HG03520 (cell line): ENCODE data around the gene CD9.
A peak's percentile ranks its signal among the peaks of the same experiment; 100 is the strongest.

Source experiments
- ATAC-seq: cut with Tn5 transposase; IDR thresholded peaks from one replicate; pipeline ENCODE4 v1.9.1; 2021; ENCODE audit warnings: mild to moderate bottlenecking, moderate library complexity; ENCODE audit not compliant: unreplicated experiment

The CD9 gene

DNA sequence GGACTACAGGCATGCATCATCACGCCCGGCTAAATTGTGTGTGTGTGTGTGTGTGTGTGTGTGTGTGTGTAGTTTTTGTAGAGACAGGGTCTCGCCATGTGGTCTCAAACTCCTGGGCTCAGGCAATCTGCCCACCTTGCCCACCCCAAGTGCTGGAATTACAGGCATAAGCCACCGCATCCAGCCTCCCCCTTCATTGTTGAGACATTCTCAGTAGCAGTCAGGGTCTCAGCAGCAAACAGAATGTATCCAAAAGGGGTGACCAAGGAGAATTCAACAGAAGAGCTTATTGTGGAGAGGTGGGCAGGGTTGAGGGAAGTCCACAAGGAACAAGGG lies 73.0 kb downstream of the CD9 start:
- no peak for ATAC-seq

DNA sequence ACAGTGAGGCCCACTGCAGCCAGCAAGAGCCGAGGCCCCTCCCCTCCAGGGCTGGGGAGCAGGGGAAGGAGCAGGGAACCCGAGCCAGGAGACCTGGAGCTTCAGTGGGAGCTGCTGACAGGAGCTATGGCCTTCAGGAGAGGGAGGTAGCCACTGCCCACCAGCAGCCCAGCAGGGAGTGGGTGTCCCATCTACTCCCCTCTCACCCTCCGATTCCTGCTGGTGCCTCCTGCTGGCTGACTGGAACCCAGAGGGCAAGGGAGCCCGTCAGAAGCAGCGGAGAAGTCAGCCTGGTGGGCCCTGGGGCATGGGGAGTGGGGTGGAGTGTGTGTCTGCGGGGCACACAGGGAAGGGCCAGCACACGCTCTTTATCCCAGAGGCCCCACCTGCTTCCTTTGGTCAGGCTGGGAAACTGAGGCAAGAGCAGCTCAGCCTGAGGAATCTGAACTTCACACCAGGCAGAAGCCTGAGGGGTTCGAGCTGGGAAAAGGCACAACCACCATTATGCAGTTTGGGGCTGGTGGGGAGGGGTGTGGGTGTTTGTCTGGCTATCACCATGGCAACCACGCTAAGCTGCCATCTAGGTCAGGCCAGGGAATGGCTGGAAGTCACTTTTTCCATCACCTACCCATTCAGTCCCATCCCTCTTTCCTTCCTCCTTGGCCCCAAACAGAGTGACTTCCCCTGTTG lies 73.5 kb downstream of the CD9 start:
- ATAC-seq, result no peak

DNA sequence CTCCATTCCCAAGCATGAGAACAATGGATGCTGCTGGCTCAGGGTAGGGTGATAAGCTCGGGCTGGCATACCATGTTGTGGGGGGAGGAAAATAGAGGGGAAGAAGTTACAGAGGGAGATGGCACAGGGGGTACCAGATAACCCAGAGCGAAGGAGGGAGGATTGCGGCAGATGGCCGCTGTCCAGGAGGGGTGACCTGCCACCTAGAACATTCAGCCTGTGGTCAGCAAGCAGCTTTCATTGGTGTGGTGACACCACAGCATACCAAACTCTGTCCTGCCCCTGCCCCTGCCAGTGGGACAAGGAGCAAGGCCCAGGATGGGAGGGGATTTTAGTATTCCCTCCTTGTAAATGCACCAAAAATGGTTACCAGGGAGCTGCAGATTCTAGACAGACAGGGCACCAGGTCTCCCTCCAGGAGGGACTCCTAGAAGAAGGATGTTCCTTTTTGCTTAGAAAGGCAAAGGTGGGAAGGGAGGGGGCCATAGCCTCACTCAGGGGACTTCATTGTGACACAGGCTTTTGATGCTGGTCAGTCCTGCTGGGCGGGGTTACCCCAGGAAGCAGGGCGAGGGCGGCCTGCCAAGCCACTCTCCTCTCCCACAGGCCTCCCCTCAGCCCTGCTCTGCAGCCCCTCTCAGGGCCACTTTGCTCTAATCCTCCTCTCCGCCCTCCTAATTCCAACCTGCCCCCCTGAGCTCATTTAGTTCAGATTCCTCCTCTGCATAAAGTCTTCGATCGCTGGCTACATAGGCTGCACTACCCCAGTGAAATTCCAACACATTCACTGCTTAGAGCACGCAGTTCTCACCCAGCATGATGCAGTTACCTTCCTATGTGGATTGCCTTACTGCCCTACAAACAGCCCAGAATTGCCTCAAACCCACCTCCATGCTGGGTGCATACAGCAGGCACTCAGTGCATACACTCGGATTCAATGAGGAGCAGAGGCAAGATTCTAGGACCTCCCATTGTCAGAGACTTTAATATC lies 74.3 kb downstream of the CD9 start:
- ATAC-seq, result no peak

DNA sequence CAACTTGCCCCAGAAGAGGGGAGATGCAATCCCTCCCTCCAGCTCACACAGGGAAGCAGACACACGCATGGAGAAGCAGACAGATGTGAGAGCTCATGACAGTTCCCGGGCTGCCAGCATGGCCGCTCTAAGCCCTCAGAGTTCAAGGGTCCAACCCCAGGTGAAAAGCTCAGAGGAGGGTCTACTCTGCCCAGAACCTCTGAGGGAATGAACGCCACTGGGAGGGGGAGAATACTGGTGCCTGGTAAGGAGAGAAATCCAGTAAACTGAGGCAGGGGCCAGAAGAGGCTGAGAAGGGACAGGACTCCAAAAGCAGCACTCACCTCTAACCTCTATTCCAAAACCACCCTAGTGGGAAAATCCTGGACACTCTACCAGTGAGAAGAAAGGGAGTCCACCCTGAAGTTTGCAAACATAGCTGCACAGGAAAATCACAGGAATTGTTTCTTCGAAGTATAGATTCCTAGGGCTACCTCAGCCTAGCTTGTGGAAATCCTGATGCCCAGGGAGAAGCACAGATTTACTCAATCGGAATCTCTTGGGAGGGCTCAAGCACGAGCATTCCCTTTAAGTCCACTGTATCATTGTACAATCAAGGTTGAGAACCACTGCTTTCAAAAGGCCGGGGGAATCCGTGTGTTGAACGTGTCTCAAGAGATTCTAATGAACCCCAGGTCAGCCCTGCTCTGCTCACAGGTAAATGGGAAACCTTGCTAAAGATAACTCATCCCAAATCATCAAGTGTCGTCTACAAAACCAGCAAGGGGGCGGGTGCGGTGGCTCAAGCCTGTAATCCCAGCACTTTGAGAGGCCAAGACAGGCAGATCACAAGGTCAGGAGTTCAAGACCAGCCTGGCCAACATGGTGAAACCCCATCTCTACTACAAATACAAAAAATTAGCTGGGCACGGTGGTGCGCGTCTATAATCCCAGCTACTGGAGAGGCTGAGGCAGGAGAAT lies 76.0 kb downstream of the CD9 start:
- ATAC-seq, result no peak

DNA sequence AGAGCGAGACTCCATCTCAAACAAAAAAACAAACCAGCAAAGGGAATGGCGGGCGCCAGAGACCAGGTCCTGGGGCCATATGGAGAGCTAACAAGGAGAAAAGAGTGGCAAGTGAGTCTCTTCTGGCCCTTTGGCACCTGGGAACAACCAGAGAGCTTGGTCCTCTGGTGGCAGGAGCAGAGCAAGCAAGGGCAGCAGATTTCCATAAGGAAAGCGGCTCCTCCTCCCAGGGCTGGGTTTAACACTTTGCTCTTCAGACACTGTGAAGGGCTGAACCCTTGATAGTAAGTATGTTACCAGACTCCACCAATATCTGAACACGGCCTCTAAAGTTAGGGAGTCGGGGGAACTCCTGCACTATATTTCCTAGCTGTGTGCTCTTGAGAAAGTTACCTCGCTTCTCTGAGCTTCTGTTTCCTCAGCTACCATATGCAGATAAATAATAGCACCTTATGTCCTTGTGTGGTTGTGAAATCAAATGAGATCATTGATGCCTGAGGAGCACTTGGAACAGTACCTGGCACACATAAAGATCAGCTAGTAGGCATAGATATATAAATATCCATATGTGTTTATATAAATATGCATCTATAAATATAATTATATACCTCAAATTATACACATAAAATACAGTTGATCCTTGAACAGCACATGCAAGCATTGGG lies 76.9 kb downstream of the CD9 start:
- ATAC-seq, result no peak

DNA sequence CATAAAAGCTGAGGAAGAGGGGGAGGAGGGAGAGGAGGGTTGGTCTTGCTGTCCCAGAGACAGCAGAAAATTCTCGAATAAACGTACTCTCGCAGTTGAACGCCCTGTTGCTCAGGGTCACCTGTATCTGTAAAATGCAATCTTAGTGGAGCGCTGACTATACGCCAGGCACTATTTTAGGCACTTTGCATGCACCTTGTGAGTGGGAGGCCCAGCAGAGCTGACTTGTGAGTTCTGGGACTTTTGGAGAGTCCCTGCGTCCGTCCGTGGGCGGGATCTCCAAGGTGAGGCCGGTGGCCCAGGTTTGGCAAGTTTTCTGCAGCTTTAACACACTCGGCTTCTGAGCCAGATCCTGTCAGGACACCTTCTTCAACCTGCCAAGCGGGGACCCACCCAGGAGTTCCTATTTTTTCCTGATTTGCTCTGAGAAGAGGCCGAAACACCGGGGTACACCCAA lies 77.8 kb downstream of the CD9 start:
- ATAC-seq, result no peak

DNA sequence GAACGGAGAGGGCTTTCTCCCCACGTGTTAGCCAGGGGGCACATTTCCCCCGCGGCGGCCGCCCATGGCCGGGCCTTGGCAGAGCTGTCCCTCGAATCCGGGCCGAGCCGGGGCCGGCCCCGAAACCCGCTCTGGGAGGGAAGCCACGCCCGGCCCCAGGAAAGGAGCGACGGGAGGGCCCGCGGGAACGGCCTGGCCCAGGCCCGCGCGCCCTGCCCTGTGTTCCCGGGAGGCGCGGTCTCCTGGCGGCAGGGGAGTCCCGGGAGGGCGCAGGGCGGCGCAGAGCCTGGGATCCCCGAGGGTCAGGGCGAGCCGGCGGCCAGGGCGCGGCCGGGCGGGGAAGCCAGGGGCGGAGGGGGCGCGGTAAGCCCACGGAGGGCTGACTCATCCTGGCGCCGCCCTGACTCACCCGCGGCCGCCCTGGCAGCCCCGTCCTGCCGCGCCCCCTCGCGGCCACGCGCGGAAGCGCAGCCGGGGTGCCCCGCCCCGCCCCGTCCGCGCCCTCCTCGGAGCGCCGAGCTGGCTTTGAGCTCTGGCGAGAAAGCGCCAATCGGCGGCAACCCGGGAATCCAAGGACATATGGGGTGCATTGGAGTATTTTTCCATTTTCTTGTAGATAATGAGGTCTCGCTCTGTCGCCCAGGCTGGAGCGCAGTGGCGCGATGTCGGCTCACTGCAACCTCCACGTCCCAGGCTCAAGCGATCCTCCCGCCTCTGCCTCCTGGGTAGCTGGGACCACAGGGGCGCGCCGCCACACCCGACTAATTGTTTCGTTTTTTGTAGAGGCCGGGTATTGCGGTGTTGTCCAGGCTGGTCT lies 78.4 kb downstream of the CD9 start:
- ATAC-seq, result peak; percentile 64

DNA sequence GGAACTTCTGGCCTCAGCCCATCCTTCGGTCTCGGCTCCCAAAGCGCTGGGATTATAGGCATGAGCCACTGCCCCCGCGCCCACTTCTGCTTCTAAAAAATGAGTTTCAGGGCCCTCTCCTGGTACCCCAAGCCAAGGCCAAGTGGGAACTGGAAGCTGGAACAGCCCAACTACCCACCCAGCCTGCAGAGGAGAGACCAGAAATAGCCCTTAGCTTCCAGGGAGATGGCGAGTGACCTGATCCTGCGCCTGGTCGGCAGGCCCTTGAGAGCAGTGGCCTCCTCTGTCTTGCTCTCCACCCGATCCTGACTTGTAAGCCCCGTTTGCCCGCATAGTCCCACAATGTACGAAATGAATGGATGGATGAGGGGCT lies 79.0 kb downstream of the CD9 start:
- ATAC-seq, result no peak

DNA sequence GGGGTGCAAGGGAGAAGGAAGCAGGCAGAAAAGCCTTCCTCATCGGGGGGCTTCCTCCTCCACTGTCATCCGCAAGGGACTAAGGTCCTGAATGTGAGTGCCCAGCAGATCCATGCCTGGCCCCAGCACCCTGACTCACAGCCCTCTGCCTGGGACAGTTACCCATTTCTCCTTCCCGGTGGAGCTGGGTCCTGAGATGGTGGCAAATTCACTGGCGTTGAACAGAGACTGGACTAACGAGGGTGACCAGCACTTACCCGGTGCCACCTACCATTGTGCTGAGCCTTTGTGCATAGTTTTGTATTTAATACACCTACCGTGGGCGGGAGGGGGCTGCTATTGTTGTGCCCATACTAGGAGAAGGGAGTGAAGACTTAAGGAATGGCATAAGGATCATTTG lies 79.4 kb downstream of the CD9 start:
- ATAC-seq, result no peak

DNA sequence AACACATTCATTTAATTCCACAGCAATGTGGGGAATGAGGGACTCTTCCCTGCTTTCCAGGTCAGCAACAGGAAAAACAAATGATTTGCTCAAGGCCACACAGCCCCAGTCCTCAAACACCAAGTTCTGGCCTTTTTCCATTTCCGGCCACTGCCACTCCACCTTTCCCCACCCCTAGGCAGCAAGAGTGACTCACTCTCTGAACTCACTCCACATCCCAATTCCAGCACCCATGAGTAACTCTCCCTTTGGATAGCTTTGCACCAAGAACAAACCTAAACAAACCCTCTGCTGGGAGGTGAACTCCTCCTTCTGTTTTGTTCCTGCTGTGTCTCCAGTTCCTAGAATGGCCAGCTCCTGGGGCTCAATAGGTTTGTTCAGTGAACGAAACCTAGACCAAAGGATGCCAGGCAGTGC lies 79.9 kb downstream of the CD9 start:
- ATAC-seq, result no peak

DNA sequence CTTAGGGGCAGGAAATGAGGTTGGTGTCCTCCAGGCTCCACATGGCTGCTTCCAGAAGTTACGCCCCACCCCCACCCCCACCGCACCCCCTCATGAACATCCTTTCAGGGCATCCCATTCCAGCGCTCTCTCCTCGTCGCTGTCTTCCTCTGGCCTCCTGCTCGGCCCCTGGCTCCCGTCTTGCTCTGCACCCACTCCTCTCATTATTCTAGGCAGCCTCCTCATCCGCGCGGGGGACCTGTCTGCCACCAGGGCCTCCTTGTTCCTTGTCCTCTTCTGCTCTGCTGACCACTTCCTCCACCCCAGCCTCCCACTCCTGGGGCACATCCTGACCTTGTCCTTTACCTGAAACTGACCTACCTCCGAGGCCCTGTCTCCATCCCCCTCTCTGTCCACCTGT lies 80.5 kb downstream of the CD9 start:
- no peak for ATAC-seq

DNA sequence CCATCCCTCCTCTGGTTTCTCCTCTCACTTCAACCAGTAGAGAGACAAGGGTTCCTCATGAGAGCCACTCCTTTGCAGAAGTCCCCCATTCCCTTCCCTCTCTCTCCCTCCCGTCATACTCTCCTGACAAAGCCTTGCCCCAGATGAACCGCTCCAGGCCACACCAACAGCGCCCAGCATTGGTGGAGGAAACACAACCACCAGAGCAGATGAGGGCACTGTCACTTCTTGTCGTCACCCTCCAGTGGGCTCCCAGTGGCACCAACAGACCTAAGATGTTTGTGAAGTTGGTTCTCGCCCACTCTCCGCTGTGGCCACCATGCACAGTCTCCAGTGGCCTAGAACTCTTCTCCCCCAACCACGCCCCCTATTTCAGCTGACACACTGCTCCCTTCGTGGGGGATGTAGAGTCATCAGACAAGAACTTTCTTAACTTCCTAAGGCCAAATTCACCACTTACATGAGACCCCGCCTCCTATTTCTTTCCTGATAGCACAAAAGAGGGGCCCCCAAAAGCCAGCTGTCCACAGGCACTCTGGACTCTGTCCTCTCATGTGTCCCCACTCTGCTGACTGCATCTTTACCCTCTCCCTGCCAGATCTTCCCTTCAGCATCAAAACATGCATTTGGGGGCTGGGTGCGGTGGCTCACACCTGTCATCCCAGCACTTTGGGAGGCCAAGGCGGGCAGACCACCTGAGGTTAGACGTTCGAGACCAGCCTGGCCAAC lies 81.0 kb downstream of the CD9 start:
- no peak for ATAC-seq

DNA sequence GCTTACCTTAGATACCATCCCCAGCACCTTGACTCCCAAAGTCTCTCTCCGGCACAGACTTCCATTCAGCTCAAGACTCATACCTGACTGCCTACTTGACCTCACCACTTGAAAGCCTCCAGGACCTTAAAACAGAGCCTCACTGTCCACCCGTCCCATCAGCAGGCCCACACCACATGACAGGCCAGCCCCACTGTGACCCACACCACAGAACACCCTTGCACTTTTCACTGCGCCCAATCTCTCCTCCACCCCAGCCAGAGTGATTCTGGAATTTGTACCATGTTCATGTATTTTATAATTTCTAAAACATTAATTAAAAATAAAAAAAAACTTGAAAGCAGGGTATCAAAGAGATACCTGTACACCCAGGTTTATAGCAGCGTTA lies 82.2 kb downstream of the CD9 start:
- ATAC-seq, result no peak

DNA sequence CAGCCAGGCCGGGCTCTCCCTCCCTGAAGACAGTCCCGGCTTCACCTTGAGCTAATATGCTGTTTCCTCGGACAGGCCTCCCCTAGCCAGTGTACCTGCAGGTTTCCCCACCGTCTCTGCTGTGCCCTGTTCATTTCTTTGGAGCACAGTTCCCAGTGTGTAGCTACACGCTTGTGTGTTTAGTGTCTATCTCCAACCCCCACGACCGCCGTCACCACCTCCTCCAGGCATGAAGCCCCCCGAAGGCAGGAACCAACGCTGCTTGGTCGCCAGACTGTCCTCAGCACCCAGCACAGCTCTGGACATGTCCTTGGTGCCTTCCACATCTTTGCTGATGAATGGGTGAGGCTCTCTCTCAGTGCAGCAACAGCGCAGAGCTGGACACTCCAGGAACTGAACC lies 84.1 kb downstream of the CD9 start:
- no peak for ATAC-seq

DNA sequence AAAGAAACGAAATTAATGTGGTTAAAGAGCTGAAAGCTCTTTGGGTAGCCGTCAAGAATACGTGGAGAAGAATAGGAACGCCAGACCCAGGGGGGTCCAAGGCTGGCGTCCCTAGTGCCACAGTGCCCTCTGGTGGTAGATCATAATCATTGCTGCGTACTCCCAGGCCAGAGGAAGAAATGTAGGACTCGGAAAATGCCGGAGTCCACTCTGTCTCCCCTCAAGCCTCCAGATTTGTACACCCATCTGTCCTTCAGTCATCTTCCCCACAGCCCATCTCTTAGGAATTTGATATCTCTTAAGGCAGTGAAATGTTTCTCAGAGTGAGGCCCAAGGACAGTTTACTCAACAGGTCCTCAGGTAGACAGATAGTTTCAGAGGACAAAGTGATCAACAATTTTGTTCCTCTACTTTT lies 84.9 kb downstream of the CD9 start:
- peak; percentile 48 for ATAC-seq

DNA sequence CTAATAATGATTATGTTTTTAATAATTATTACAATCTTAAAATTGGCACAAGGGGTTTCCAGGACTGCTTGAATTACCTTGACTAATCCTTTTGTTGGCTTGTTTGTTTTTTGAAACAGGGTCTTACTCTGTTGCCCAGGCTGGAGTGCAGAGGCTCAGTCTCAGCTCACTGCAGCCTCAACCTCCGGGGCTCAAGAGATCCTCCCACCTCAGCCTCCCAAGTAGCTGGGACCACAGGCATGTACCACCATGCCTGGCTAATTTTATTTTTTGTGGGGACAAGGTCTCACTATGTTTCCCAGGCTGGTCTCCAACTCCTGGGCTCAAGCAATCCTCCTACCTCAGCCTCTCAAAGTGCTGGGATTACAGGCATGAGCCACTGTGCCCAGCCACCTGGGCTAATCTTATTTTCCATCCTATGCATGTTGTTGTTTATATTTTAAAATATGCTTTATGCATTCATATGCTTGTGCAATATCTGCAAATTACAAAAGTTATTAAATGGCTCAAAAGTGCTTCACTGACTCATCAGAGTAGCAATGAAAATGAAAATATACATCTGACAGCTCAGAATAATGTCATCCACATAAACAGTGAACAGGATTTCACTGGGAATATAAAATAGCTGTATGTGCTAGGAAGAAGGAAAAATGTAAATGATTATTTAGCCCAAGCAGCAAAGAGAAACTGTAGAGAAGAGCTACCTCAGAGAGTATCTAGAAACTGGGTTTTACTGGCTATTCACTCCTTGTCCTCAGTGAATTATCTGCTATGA lies 85.5 kb downstream of the CD9 start:
- ATAC-seq, result no peak
